IMR-90 (cell line): ENCODE data around the gene MSI2.

ENCODE experiments used
- BHLHE40 ChIP-seq: fragments of 150-350 bp; IDR thresholded peaks from 2 replicates; pipeline ENCODE4 v1.6.1; 2016; ENCODE audit warnings: mild to moderate bottlenecking, low read depth, low read length
- CEBPB ChIP-seq: IDR thresholded peaks from 2 replicates; pipeline ENCODE4 v1.6.1; 2012; ENCODE audit warnings: low read depth, low read length, improper control_type of control experiment
- FOS ChIP-seq: fragments of 150-350 bp; IDR thresholded peaks from 2 replicates; pipeline ENCODE4 v1.6.1; 2016; ENCODE audit warnings: low read depth, low read length
- MAFK ChIP-seq: IDR thresholded peaks from 2 replicates; pipeline ENCODE4 v1.6.1; 2012; ENCODE audit warnings: low read depth, low read length, improper control_type of control experiment
- POLR2A ChIP-seq: IDR thresholded peaks from 2 replicates; pipeline ENCODE4 v1.6.1; 2012; ENCODE audit warnings: mild to moderate bottlenecking, low read depth, low read length
- RCOR1 ChIP-seq: IDR thresholded peaks from 2 replicates; pipeline ENCODE4 v1.6.1; 2012; ENCODE audit warnings: mild to moderate bottlenecking, low read length, improper control_type of control experiment; ENCODE audit not compliant: insufficient replicate concordance
- RFX5 ChIP-seq: IDR thresholded peaks from 2 replicates; pipeline ENCODE4 v1.8.0; 2012; ENCODE audit warnings: low read depth, mild to moderate bottlenecking, low read length, moderate library complexity
- TF ChIP-seq, protein P1 (sequence below): conservative IDR thresholded peaks from 2 replicates; pipeline ENCODE4 v1.5.1; 2012; ENCODE audit warnings: mild to moderate bottlenecking, low read depth, low read length, improper control_type of control experiment
- TF ChIP-seq, protein P2 (sequence below): fragments of 150-350 bp; IDR thresholded peaks from 2 replicates; pipeline ENCODE4 v1.6.1; 2017; ENCODE audit warnings: mild to moderate bottlenecking, antibody characterized with exemption, low read length, low read depth

DNA sequence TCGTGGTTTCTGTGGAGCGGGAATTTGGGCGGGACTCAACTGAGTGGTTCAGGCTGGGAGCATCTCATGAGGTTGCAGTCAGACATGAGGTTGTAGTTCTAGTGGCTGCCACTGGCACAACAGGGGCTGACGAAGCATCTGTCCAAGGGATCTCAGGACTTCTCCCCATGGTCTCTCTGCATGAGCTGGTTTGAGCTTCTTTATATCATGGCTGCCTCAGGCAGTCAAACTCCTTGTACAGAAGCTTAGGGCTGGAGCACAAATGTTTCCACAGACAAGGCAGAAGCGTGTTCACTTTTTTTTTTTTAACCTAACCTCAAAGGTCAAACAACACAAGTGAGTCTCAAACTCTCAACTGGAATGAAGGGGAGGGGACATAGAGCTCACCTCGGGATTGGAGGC is 243.3 kb downstream of the MSI2 start:
- TF ChIP-seq, protein P1, sequence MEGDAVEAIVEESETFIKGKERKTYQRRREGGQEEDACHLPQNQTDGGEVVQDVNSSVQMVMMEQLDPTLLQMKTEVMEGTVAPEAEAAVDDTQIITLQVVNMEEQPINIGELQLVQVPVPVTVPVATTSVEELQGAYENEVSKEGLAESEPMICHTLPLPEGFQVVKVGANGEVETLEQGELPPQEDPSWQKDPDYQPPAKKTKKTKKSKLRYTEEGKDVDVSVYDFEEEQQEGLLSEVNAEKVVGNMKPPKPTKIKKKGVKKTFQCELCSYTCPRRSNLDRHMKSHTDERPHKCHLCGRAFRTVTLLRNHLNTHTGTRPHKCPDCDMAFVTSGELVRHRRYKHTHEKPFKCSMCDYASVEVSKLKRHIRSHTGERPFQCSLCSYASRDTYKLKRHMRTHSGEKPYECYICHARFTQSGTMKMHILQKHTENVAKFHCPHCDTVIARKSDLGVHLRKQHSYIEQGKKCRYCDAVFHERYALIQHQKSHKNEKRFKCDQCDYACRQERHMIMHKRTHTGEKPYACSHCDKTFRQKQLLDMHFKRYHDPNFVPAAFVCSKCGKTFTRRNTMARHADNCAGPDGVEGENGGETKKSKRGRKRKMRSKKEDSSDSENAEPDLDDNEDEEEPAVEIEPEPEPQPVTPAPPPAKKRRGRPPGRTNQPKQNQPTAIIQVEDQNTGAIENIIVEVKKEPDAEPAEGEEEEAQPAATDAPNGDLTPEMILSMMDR, result no peak
- no peak for TF ChIP-seq POLR2A
- TF ChIP-seq, protein P2, sequence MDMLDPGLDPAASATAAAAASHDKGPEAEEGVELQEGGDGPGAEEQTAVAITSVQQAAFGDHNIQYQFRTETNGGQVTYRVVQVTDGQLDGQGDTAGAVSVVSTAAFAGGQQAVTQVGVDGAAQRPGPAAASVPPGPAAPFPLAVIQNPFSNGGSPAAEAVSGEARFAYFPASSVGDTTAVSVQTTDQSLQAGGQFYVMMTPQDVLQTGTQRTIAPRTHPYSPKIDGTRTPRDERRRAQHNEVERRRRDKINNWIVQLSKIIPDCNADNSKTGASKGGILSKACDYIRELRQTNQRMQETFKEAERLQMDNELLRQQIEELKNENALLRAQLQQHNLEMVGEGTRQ, result no peak
- TF ChIP-seq BHLHE40, result no peak
- TF ChIP-seq MAFK, result no peak
- TF ChIP-seq RCOR1, result no peak
- no peak for TF ChIP-seq FOS
- no peak for TF ChIP-seq RFX5
- TF ChIP-seq CEBPB, result no peak
